ENCODE data around the gene AHI1.
"Not testable (repeated sequence)": the region's sequence is repeated elsewhere in the genome, so short reads cannot be mapped to it uniquely, and the experiment has no call there.

Gene AHI1

DNA sequence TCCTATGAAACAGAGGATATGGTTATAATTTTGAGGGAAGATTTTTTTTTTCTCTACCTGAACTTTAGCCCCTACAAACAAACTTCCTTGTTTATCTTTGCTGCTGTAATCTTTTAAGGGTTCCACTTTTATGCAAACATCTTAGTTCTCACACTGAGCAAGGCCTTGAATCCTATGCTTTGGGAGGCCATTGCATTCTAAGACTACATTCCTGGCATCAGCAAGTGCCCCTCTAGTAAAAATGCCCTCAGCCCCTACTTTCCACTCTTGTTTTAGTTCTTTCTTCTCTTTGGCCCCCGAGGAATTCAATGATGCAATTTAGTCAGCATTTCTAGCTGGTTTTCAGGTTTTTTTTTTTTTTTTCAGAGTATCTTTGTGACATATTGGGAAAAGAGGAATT, 8.1 kb upstream of the AHI1 start:
- peak in 1 of 2 donors; percentile 1 for DNase-seq

- peak in 1 of 2 donors; percentile 1 for DNase-seq
Measured at GRCh38 chr6:135505222-135505621, 7.7 kb upstream of the AHI1 start.

GRCh38 chr6:135504734-135505133, 7.2 kb upstream of the AHI1 start:
- DNase-seq, result peak in 1 of 2 donors; percentile 0

- DNase-seq, result no peak
Measured at GRCh38 chr6:135503703-135504475, 6.3 kb upstream of the AHI1 start.

GRCh38 chr6:135499441-135500340, 2.2 kb upstream of the AHI1 start:
- DNase-seq, result no peak

DNA sequence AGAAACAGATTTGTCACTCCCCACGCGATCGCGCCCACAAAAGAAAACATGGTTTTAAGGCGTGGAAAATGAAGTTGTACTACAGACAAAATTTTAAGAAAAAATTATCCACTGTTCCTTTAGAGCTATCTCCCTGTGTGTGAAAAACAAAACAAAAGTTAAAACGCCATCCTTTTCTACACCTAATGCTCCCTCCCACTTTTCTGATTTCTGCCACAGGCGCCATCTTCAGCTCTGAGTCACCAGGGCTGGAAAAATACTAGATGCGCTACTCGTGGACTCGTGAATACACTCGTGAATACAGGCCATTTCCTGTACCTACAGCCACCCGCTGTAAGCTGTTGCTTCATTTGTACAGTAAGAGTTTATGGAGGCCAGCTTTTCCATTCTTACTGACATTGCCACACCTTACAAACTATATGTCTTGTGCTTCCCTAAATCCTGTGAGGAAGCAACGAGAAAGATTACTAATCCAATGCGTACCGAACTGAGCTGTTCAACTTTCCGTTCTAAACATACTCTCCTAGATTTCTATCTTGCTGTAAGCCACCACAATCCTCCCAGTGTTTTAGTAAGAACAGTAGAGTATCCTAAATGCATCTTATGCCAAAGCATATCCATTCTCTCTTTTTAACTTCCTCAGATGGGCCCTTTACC, 773 bp upstream of the AHI1 start:
- DNase-seq, result peak; percentile 89 to 90

GRCh38 chr6:135496800-135497411, 634 bp downstream of the AHI1 start:
- DNase-seq, result no peak

- no peak for DNase-seq
Measured at GRCh38 chr6:135493218-135493961, 4.2 kb downstream of the AHI1 start.

- DNase-seq, result no peak
Measured at GRCh38 chr6:135490381-135490780, 7.2 kb downstream of the AHI1 start.

GRCh38 chr6:135488023-135488422, 9.5 kb downstream of the AHI1 start:
- DNase-seq, result no peak

- DNase-seq, result not testable (repeated sequence)
Measured at GRCh38 chr6:135483903-135484302, 13.6 kb downstream of the AHI1 start.

DNA sequence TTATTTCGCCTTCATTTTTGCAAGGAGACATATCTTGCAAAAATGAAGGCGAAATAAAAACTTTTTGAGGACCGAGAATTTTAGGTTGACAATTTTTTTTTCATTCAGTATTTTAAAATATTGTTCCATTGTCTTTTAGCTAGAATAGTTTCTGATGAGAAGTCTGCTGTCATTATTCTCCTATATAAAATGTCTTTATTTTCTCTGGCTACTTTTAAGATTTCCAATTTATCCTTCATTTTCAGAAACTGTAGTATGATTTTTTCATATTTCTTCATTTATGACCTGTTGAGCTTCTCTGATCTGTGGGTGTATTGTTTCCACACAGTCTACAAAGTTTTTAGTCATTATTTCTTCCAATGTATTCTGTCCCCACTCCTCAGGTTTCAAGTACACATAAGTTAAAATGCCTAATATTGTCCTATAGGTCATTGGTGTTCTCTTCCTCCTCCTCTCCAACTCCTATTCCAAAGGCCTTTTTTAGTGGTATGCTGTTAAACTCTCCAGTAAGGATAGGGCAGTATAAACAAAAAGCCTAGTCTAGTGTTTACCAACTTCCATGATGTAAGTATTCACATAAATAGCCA, 15.7 kb downstream of the AHI1 start:
- no peak for DNase-seq

DNA sequence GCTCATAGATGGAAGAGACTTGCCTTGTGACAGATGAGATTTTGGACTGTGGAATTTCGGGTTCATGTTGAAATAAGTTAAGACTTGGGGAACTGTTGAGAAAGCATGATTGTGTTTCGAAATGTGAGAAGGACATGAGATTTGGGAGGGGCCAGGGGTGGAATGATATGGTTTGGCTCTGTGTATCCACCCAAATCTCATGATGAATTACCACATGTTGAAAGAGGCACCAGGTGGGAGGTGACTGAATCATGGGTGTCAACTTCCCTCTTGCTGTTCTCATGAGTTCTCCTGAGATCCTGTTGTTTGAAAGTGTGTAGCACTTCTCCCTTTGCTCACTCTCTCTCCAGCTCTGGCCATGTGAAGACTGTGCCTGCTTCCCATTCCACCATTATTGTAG, 17.9 kb downstream of the AHI1 start:
- DNase-seq, result peak; percentile 69 to 73

- DNase-seq, result no peak
Measured at GRCh38 chr6:135478626-135479025, 18.9 kb downstream of the AHI1 start.

DNA sequence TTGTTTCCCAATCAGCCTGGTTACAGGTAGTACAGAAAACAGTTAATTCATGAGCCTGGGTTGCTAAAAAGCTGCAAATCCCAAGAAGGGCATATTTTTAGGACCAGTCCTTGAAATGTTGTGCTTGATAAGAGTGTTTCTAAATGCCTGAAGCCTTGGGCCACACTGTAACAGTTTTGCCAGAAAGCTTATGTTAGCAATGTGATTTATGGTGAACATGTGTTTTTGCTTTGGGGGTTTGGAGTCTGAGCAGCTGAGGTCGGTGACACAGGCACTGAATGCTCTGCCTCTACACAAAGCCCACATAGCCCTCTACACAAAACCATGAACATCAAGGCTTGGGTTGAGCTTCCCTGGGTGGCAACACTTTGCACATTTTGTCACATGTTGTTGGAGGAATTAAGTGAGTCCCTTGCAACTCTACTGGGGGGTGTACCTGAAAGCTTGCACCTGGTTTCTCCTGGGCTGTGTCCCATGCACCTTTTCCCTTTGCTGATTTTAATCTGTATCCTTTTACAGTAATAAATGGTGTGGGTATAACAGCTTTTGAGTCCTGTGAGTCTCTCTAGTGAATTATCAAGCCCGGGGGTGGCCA, 22.2 kb downstream of the AHI1 start:
- no peak for DNase-seq

DNA sequence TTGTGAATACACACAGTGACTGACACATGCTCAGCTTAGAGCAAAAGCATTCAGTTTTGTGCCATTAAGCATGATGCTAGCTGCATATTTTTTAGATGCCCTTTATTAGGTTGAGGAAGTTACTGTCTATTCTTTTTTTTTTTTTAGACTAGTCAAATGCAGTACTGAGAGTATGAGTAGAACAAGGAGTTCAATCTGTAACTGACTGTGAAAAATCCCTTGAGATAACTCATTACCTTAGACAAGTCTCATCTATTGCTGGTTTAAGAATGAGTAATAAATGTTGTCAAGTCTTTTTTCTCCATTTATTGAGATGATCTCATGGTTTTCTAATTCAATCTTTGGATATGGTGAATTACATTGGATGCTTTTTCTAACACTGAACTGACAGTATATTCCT, 23.2 kb downstream of the AHI1 start:
- no peak for DNase-seq

DNA sequence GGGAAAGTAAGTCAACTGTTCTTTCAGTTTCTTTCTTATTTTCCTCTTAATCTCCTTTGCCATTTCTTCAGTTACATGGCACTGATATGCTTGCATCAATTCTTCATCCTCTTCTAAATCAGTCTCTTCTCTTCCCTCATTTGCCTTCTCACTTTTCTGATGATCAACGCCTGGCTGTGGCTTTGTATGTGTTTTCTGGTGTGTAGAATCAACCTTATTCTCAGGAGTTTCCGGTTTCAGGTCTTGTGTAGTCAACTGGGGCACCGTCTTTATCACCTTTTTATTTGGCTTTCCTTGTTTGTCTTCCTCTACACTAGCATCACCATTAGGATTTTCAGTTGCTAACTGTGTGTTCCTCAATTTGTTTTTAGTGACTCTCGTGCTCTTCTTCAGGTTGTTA, 31.6 kb downstream of the AHI1 start:
- no peak for DNase-seq

- DNase-seq, result no peak
Measured at GRCh38 chr6:135465307-135465706, 32.2 kb downstream of the AHI1 start.

GRCh38 chr6:135464634-135465033, 32.9 kb downstream of the AHI1 start:
- no peak for DNase-seq

GRCh38 chr6:135461208-135461607, 36.3 kb downstream of the AHI1 start:
- no peak for DNase-seq

- DNase-seq, result no peak
Measured at GRCh38 chr6:135458051-135458450, 39.5 kb downstream of the AHI1 start.

Measured in inflammatory macrophage (primary cell).